ENCODE results near the gene OR6M1.

DNA sequence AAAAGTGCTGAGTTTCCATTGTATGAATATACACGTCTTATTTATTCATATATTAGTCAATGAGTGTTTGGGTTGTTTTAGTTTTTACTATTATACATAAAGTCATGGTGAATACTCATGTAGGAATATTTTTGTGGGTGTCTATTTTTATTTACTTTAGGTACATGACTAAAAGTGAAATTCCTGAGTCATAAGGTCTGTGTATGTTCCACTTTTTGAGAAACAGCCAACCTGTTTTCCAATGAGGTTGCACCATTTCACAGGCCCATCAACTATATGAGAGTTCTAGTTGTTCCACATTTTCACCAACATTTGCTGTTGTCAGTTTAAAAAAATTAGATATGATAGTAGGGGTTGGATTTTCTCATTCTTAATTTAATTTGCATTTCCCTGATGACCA is 45.3 kb downstream of the OR6M1 start:
- TF ChIP-seq, protein P1, sequence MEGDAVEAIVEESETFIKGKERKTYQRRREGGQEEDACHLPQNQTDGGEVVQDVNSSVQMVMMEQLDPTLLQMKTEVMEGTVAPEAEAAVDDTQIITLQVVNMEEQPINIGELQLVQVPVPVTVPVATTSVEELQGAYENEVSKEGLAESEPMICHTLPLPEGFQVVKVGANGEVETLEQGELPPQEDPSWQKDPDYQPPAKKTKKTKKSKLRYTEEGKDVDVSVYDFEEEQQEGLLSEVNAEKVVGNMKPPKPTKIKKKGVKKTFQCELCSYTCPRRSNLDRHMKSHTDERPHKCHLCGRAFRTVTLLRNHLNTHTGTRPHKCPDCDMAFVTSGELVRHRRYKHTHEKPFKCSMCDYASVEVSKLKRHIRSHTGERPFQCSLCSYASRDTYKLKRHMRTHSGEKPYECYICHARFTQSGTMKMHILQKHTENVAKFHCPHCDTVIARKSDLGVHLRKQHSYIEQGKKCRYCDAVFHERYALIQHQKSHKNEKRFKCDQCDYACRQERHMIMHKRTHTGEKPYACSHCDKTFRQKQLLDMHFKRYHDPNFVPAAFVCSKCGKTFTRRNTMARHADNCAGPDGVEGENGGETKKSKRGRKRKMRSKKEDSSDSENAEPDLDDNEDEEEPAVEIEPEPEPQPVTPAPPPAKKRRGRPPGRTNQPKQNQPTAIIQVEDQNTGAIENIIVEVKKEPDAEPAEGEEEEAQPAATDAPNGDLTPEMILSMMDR (IDR thresholded peaks at IDR 0.05) = no peak
- no peak for TF ChIP-seq POLR2A (IDR thresholded peaks at IDR 0.05)

Measured in right lobe of liver (tissue), 4 donors.